ENCODE results near the gene DNAJA3. TPM values are rescaled to one million over a fixed set of nuclear protein-coding genes. Genes with fewer than 3 reads are reported as not detected.

The DNAJA3 gene
- total and polyA plus RNA-seq, 9 of the 15 experiments (the other 6 are each of a cell fraction or from before 2014, with no cell fraction given), result 8.1 to 105 (median 79.0) TPM

GRCh38 chr16:4450430-4450829 lies 24.8 kb downstream of the DNAJA3 start (continued):
- TF ChIP-seq PHB (CRISPR knock-in tag; IDR thresholded peaks at IDR 0.05), result no peak
- no peak for TF ChIP-seq CREM (IDR thresholded peaks at IDR 0.05; ENCODE audit: low read depth)
- TF ChIP-seq ZNF347 (CRISPR knock-in tag; IDR thresholded peaks at IDR 0.05; ENCODE audit: low read depth), result no peak

GRCh38 chr16:4450931-4451519 lies 25.4 kb downstream of the DNAJA3 start:
- Histone ChIP-seq H3K4me1 (replicated peaks in 1 of 2; ENCODE audit: control insufficient read depth in 2 of 2, insufficient read depth in 2 of 2, low read length in 2 of 2) (peaks cover 0 to 6% of the 10 kb centered on the region in 2 experiments; a peak in 1 of 5 replicates), H2AFZ (ENCODE audit: low read depth, low read length) (no peak overlapping the region), H3K9ac (ENCODE audit: insufficient read depth in 1 of 2, low read depth in 2 of 2, low read length in 2 of 2) (peak overlapping the region in 1 of 2 experiments; percentile 61; a peak in 1 of 4 replicates), H3K9me3 (replicated peaks; ENCODE audit: control insufficient read depth, insufficient read depth, low read depth, low read length) (no peaks in the 10 kb centered on the region), H3K27me3 (ENCODE audit: control insufficient read depth in 2 of 2, insufficient read depth in 2 of 2, low read length in 2 of 2) (no peaks in the 10 kb centered on the region), H4K20me1 (replicated peaks; ENCODE audit: control insufficient read depth, insufficient read depth, low read length) (no peaks in the 10 kb centered on the region), H3K27ac (ENCODE audit: extremely low read depth, low read depth, low read length) (peak overlapping the region; percentile 54; the same call in 1 of the 3 replicates), H3K9me1 (ENCODE audit: control insufficient read depth, insufficient read depth, low read length) (no peaks in the 10 kb centered on the region), H3K36me3 (ENCODE audit: control insufficient read depth, insufficient read depth, low read length) (peaks cover 92% of the 10 kb centered on the region; the same call in 2 of the 3 replicates), H3K79me2 (ENCODE audit: control insufficient read depth, insufficient read depth, low read length) (no peaks in the 10 kb centered on the region), H3K4me2 (ENCODE audit: insufficient read depth, low read length) (no peak overlapping the region), H3K4me3 (no peak overlapping the region)
- DNase-seq (ENCODE audit: extremely low read depth in 1 of 4, low spot score in 3 of 4) (no peak), FAIRE-seq (no peak), ATAC-seq (peak; percentile 85)
- BruUV-seq (replicated peaks), result no TSS peak
- intact Hi-C loops (cut with micrococcal nuclease) (no loop called here), in situ Hi-C loops (cut with MboI) (no loop called here)
- 64% methylated on average over 14 of the region's 14 CpGs for WGBS (ENCODE audit: insufficient coverage, low coverage, missing lambda C conversion rate)
- ChIA-PET POLR2A (interaction anchor here (0.9 to 4.0 kb wide), 6 partner anchors 8 to 18 kb away, joined by 3 to 31 read pairs (median 4); no protein-coding TSS in a partner anchor), CTCF (ENCODE audit: low intra/inter-chr PET ratio) (no interaction called here)
- peak; percentile 95 for TF ChIP-seq ZNF76 (CRISPR knock-in tag; IDR thresholded peaks at IDR 0.05; ENCODE audit: borderline replicate concordance)
- no peak for TF ChIP-seq HMG20A (CRISPR knock-in tag; conservative IDR thresholded peaks at IDR 0.05)
- TF ChIP-seq HIVEP1 (CRISPR knock-in tag; IDR thresholded peaks at IDR 0.05), result peak; percentile 91
- peak; percentile 87 for TF ChIP-seq ATF7 (IDR thresholded peaks at IDR 0.05)
- no peak for TF ChIP-seq REST (IDR thresholded peaks at IDR 0.05; ENCODE audit: borderline replicate concordance)
- TF ChIP-seq REST (CRISPR knock-in tag; IDR thresholded peaks at IDR 0.05; ENCODE audit: low read depth), result 0 out of 2 replicates have a peak, but pooled peaks have one; percentile 47
- TF ChIP-seq ZBTB9 (CRISPR knock-in tag; IDR thresholded peaks at IDR 0.05), result 0 out of 2 replicates have a peak, but pooled peaks have one; percentile 67
- no peak for TF ChIP-seq NR4A1 (CRISPR knock-in tag; IDR thresholded peaks at IDR 0.05)
- peak; percentile 80 for TF ChIP-seq NR4A1 (tag; IDR thresholded peaks at IDR 0.05)
- TF ChIP-seq TBL1XR1 (IDR thresholded peaks at IDR 0.05; ENCODE audit: low read length in 2 of 2), result no peak
